HUES48 (cell line): ENCODE results near the gene SKAP1.

Experiments used
- H3K27ac ChIP-seq: one replicate; pipeline ENCODE4 v1.7.0; 2013; ENCODE audit warnings: low read depth, low read length, inconsistent platforms
- H3K27me3 ChIP-seq: 2 replicates; pipeline ENCODE4 v1.6.1; 2013; ENCODE audit warnings: mild to moderate bottlenecking, low read length; ENCODE audit not compliant: control insufficient read depth, insufficient read depth
- H3K36me3 ChIP-seq: 2 replicates; pipeline ENCODE4 v1.6.1; 2013; ENCODE audit warnings: low read length; ENCODE audit not compliant: control insufficient read depth, insufficient read depth
- H3K4me1 ChIP-seq: 2 replicates; pipeline ENCODE4 v1.6.1; 2013; ENCODE audit warnings: mild to moderate bottlenecking, low read length; ENCODE audit not compliant: control insufficient read depth, insufficient read depth
- H3K4me3 ChIP-seq: 2 replicates; pipeline ENCODE4 v1.5.1; 2013; ENCODE audit warnings: mild to moderate bottlenecking, low read depth, low read length
- H3K9ac ChIP-seq: 2 replicates; pipeline ENCODE4 v1.6.1; 2013; ENCODE audit warnings: mild to moderate bottlenecking, low read depth, low read length, moderate library complexity
- H3K9me3 ChIP-seq: 2 replicates; pipeline ENCODE4 v1.6.1; 2013; ENCODE audit warnings: low read length; ENCODE audit not compliant: control insufficient read depth, insufficient read depth

SKAP1 gene

DNA sequence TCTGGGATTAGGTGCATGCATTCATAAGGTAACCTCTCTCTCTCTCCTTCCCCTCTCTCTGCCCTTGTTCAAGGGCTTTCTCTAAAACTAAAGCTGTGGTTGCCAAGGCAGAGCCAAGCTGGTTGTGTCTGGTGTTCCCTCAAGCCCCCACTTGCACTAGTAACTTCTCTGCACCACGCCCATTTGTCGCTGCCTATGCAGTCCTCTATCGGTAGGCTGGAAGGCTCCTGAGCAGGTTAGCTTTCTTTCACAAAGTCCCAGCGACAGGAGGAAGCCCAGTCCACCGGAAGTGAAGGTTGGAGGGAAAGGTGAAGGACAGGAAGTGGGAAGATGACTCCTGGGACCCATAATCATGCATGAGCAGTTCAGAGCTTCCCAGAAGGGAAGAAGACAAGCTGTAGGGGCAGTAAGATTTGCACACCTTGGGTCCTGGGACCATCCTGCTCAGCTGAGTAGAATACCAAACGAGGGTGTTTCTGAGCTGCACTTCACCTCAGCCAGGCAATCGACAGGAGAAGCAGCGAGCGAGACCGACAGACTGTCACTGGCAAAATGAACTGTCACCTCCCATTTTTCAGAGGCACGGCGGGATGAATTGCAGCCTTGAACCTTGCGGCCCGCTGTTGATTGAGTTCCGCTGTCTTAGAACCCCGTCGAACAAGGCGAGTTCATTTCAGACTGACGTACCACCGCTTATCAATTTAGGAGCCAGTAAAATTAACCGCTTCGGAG lies 14.7 kb upstream of the SKAP1 start:
- Histone ChIP-seq H3K4me3 (no peak overlapping the region), H3K4me1 (no peaks in the 10 kb centered on the region), H3K36me3 (no peaks in the 10 kb centered on the region), H3K9me3 (no peaks in the 10 kb centered on the region), H3K27ac (no peak overlapping the region), H3K27me3 (no peaks in the 10 kb centered on the region), H3K9ac (no peak overlapping the region)

DNA sequence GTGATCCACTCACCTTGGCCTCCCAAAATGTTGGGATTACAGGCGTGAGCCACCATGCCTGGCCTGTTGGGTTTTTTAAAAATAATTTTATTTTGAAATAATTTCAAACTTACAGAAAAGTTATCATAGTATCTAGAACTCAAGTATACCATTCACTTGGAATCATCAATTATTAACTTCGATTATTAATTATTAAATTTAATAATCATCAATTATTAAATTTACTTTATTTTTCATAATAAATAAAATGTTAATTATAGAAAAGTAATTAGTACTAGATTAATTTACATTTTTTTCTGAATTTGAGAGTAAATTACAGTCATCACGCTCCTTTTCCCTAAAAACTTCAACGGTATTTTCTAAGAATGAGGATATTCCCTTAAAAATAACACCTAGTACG lies 13.7 kb upstream of the SKAP1 start:
- no peak overlapping the region for H3K27ac ChIP-seq
- no peak overlapping the region for H3K9ac ChIP-seq
- H3K36me3 ChIP-seq, result no peaks in the 10 kb centered on the region
- H3K27me3 ChIP-seq, result no peaks in the 10 kb centered on the region
- no peaks in the 10 kb centered on the region for H3K9me3 ChIP-seq
- H3K4me1 ChIP-seq, result no peaks in the 10 kb centered on the region
- H3K4me3 ChIP-seq, result no peak overlapping the region

DNA sequence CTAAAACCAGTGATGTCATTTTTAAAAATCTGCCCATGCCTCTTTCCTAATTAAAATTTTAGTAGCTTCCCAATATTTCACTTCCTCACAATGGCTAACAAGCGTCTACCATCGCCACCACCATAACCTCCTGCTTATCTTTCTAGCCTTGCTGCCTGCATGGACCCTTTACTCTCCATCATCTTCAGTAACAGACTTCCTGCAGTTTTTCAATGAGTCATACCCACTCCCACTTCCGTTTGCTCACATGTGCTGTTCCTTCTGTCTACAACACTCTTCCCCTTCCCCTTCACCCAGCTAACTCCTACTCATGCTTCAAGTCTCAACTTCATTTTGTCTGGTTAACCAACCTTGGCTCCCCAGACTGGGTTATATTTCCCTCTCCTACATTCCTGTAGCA lies 12.8 kb upstream of the SKAP1 start:
- no peak overlapping the region for H3K4me3 ChIP-seq
- H3K4me1 ChIP-seq, result no peaks in the 10 kb centered on the region
- H3K27me3 ChIP-seq, result no peaks in the 10 kb centered on the region
- no peak overlapping the region for H3K9ac ChIP-seq
- H3K9me3 ChIP-seq, result no peaks in the 10 kb centered on the region
- H3K36me3 ChIP-seq, result no peaks in the 10 kb centered on the region
- no peak overlapping the region for H3K27ac ChIP-seq

DNA sequence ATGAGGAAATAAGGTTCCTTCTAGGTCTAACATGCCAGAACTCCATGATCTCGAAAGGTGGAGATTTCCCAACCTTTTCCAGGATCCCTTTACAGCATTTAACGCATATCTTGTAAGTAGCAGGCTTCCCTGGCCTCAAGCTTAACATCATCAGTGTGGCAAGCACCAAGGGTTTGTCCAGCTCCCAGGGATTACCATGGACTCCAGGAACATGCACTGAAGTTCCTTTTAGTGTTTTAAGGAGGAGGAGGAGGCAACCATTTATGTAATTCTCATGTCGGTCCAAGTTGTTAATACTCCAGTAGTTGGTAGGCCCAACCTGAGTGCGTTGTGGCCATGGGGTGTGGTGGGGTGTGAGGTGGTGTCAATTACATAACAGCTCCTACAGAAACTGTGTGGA lies 11.8 kb upstream of the SKAP1 start:
- H3K4me1 ChIP-seq, result no peaks in the 10 kb centered on the region
- no peak overlapping the region for H3K4me3 ChIP-seq
- no peaks in the 10 kb centered on the region for H3K9me3 ChIP-seq
- H3K27me3 ChIP-seq, result no peaks in the 10 kb centered on the region
- no peak overlapping the region for H3K9ac ChIP-seq
- H3K27ac ChIP-seq, result no peak overlapping the region
- no peaks in the 10 kb centered on the region for H3K36me3 ChIP-seq

DNA sequence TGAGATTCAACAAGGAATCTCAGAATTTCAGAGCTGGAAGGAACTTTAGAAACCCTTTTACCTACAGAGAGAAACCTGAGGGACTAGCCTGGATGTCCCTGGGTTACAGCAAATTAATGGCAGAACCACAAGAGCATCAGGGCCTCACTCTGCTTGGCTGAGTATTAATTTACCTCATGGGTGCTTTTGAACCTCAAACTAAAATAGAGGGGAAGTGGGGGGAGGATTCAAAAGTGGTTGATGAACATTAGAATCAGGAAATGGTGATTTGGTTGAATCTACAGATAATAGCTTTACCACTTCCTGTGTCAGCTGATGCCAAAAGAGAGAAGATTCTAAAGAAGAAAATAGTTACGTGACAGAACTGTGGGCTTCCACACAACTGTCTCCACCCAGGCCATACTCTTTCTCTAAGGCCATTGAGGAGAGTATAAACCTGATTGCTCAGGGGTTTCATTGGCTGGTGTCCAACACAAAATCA lies 11.3 kb upstream of the SKAP1 start:
- H3K4me1 ChIP-seq, result no peaks in the 10 kb centered on the region
- no peak overlapping the region for H3K27ac ChIP-seq
- no peaks in the 10 kb centered on the region for H3K27me3 ChIP-seq
- no peaks in the 10 kb centered on the region for H3K9me3 ChIP-seq
- no peak overlapping the region for H3K9ac ChIP-seq
- no peak overlapping the region for H3K4me3 ChIP-seq
- no peaks in the 10 kb centered on the region for H3K36me3 ChIP-seq

DNA sequence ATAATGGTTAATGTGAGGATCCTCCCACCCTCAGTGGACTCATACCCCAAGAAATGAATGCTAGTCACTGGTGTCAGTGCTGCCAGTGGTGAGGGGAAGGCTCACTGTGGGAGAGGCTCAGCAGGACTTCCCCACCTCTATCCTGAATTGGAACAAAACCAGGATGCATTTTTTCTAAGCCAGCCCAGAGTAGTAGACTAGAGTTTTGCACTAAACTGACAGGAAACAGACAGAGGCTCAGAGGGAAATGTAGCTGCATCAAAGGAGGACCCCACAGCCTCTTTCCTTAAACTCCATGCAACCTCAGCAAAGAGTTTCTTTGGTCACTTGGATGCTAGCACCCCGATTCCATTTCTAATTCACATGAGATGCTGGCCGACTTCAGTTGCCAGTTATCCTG lies 10.7 kb upstream of the SKAP1 start:
- no peaks in the 10 kb centered on the region for H3K36me3 ChIP-seq
- no peaks in the 10 kb centered on the region for H3K9me3 ChIP-seq
- no peak overlapping the region for H3K4me3 ChIP-seq
- no peak overlapping the region for H3K27ac ChIP-seq
- no peaks in the 10 kb centered on the region for H3K4me1 ChIP-seq
- no peaks in the 10 kb centered on the region for H3K27me3 ChIP-seq
- H3K9ac ChIP-seq, result no peak overlapping the region

DNA sequence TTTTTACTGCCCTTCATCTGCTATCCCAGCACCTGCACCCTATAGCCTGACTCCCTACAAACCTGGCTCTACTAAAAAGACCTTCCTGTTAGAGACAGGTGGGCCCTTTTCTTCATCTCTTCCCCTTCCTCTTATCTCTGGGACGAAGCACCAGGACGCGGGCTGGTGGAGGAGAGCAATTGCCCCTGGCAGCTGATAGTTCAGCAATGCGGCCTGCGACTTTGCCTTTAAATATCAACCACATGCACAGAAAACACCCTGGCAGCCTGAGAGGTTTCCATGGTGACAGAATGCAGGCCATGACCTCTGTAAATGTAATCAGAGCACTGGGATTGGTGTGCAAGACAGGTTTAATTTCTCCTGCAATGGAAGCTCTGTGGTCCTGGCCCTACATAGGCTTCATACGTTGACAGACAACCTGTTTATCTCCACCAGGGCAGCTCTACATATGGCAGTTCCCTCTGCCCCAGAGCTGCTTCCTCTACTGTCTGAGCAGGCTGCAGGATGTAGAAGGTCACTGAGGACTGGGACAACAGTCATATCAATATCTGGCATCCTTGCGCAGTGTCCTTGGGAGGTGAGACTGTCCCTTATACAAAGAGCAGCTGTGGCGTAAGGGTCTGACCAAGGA lies 10.0 kb upstream of the SKAP1 start:
- Histone ChIP-seq H3K36me3 (no peaks in the 10 kb centered on the region), H3K4me1 (no peaks in the 10 kb centered on the region), H3K27me3 (no peaks in the 10 kb centered on the region), H3K4me3 (no peak overlapping the region), H3K9ac (no peak overlapping the region), H3K27ac (no peak overlapping the region), H3K9me3 (no peaks in the 10 kb centered on the region)

DNA sequence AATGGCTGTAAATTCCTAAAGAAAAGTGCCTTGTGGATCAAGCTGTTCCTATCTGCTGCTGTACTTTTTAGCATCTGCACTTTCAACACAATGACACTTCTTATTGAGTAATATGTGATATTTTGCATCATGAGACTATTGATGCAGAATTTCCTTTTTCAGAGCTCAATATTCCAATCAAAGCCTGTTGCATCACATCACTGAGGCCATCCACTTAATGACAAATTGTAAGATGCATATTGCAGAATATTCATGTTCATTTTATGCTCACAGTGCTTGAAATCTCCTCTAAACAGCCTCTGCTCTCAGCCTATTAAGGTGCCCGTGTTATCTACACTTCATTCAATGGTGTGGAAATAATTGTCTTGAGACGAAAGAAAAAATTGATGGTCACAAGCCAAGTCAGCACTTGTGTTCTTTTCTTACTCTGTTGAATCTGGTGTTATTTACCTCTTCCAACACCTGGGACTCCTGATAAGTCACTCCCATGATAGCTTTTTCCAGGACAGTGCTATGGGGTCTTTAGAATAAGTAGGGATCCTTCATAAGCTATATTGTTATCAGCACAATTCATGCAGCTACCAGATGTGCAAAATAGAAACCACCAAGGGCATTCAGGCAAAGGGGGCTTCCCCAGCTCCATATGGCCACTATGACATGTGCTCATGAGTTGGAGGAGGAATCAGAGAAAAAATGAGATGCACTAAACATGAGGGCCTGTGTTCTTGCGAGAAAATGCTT lies 9.3 kb upstream of the SKAP1 start:
- Histone ChIP-seq H3K9ac (no peak overlapping the region), H3K4me1 (no peaks in the 10 kb centered on the region), H3K9me3 (no peaks in the 10 kb centered on the region), H3K36me3 (no peaks in the 10 kb centered on the region), H3K4me3 (no peak overlapping the region), H3K27me3 (no peaks in the 10 kb centered on the region), H3K27ac (no peak overlapping the region)

DNA sequence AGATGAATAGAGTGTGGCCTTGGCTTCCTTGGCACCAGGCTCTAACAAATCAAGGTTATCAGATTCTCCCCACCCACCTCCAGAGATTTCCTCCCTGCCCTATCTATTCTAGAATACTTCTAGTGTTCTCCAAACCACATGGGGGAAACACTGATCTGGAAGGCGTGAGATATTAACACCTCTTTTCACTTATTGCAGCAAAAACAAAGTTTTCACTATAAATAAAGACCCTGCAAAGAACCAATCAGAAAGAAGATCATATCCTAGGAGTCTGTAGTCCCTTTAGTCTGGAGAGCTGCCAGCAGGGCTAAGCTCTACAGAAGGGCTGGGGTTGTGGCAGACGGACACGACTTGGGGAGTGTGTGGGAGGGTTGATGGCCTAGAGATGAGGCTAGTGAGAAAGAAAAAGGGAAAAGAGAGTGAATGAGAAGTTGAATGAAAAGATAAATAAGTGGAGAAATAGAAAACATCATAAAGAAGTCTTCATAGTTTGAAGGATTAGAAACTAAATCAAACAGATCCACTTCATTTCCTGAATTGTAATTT lies 8.6 kb upstream of the SKAP1 start:
- Histone ChIP-seq H3K27me3 (0 out of 2 replicates have a peak, but pooled peaks cover 3% of the 10 kb centered on the region), H3K9ac (no peak overlapping the region), H3K9me3 (no peaks in the 10 kb centered on the region), H3K4me1 (no peaks in the 10 kb centered on the region), H3K27ac (no peak overlapping the region), H3K36me3 (no peaks in the 10 kb centered on the region), H3K4me3 (no peak overlapping the region)

DNA sequence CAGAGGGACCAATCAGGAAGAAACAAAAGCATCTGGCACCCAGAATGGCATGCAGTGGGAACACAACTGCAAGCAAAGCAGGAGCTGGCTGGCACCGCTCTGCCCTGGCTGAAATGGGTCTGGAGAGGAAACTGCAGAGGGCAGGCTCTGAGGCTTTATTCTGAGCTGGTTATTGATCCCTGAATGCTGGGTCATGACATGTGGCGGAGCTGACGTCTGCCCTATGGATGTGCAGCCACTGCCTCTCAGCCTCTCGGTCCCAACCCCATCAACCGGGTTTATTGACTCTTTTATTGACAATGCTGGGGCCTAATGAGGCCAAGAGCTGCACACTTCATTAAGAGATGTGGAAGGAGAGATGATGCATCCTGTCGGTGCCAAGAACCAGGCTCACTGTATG lies 3.9 kb upstream of the SKAP1 start:
- Histone ChIP-seq H3K36me3 (no peaks in the 10 kb centered on the region), H3K4me3 (no peak overlapping the region), H3K4me1 (no peaks in the 10 kb centered on the region), H3K27me3 (peaks cover 45% of the 10 kb centered on the region), H3K9ac (no peak overlapping the region), H3K9me3 (no peaks in the 10 kb centered on the region), H3K27ac (no peak overlapping the region)
